GM19372 (cell line): ENCODE results near the gene MYRF.

Experiments used
- ATAC-seq: cut with Tn5 transposase; IDR thresholded peaks from one replicate; pipeline ENCODE4 v1.9.1; 2021; ENCODE audit warnings: mild to moderate bottlenecking, low read depth, moderate library complexity; ENCODE audit not compliant: unreplicated experiment

Gene MYRF

DNA sequence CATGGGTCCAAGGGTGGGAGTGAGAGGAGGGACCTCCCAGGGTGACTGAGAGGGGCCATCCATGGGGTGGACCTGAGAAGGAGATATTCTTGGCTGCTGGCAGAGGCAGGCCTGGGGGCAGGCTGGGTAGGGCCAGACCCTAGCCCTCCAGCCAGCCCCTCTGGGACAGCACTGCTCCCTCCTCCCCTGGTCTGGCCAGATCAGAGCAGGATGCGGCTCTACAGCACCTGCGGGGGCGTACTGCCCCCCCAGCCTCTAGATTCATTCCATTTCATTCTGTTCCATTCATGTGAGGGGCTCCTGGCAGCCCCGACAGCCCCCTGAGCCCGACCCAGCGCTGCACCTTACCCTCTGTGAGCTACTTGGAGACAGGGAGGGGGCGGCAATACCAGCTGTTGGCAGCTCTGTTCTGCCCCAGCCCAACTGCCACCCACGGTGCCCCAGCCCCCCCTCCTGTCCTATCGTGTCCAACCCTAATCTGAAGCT lies 34.3 kb upstream of the MYRF start:
- ATAC-seq = no peak

DNA sequence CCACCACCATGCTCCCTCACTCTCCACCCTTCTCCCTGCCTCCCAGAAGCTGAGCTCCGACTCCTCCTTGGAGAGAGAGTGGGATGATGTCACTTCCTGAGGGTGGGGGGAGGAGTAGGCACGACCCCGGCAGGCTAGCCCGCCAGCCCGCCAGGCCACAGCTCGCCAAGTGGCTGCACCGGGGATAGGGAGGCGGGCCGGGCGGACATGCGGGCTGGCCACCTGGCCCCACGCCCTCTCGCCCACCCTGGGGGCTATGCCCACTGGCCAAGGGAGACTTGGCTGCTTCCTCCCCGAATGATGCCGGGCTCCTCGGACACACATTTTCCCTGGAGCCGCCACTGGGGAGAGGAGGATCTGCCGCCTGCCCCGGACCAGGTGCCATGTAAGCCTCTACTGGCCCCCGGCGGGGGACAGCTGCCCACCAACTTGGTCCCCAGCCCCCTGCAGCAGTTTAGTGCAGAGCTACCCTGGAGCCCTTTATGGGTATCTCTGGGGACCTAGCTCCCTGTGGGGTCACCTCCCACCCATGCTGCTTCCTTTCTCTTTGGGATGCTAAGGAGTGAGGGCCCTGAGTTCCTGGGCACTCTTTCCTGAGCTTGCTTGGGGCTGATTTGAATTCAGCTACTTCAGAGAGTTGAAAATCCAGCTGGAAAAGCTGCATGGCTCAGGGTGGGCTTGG lies 33.7 kb upstream of the MYRF start:
- ATAC-seq = no peak

DNA sequence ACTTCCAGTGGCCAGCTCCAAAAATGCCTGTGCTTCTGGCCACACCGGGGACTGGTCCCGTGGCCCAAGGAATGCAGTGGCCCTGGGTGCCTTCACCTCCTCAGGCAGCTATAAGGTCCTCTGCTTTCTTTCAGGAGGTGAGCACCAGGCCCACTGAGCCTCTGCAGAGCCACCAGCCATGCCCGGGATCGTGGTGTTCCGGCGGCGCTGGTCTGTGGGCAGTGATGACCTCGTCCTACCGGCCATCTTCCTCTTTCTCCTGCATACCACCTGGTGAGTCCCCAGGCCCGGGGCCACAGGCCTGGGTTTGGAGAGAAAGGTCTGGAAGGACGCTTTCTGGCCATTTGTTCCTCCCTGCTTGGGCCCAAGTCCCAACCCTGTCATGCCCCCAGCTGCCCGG lies 32.5 kb upstream of the MYRF start:
- no peak for ATAC-seq

DNA sequence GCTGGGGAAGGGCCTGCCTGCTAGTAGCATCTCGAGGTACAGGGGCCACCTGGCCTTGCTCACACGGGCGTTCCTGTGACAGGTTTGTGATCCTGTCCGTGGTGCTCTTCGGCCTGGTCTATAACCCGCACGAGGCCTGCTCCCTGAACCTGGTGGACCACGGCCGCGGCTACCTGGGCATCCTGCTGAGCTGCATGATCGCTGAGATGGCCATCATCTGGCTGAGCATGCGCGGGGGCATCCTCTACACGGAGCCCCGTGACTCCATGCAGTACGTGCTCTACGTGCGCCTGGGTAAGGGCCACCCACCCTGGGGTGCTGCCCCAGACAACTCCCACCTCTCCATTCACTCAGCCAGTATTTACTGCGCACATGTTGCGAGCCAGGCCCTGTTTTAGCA lies 31.8 kb upstream of the MYRF start:
- ATAC-seq = no peak

DNA sequence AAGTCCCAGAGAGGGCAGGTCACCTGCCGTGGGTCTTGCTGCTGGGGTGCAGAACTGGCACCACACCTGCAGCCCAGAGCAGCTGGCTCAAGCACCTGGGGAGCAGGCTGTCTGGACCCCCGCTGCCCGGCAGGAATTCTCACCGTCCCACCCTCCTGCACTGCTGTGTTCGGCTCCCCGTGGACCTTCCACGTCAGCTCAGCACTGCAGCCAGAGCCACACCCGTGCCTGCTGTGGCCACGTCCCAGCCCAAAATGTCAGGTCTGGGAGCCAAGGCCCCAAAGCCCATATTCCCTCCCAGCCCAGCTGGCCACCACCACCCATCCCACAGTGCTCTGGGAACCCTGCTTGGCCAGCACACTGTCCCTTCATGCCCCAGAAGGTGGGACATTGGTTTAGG lies 28.0 kb upstream of the MYRF start:
- ATAC-seq = no peak

DNA sequence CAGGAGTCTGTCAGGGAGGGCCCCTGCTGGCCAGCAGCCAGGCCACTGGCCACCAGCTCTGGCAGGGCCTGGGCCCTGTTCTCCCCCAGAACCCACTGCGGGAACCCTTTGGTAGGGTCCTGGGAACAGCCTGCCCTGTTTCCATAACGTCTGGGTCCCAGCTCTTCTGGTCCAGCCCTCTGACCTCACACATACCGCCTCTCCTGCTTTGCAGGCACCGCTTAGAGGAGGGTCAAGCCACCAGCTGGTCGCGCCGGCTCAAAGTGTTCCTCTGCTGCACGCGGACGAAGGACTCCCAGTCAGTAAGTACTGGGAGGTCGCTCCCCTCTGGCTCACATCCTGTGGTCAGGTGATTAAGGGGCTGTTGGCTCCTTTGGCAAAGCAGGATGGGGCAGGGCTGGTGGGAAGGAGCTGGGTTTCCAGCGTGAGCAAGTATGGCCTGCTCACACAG lies 26.6 kb upstream of the MYRF start:
- ATAC-seq = no peak

DNA sequence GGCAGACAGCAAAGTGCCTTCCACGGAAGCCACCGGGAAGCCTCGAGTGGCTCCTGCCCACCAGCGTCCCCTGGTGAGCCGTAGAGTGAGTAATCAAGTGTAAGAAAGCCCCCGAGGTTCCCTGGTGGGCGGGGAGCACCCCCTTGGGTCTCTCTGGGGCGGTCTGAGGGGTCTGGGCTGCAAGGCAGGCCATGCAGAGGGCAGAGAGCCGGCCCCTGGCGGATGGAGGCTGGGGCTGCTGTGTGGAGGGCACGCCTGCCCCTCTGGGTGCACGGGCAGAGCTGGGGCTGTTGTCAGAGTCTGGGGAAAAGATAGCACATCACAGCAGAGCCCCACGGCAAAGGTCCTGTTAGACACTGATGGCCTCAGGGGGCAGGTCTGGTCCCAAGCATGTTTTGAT lies 25.7 kb upstream of the MYRF start:
- ATAC-seq = no peak

DNA sequence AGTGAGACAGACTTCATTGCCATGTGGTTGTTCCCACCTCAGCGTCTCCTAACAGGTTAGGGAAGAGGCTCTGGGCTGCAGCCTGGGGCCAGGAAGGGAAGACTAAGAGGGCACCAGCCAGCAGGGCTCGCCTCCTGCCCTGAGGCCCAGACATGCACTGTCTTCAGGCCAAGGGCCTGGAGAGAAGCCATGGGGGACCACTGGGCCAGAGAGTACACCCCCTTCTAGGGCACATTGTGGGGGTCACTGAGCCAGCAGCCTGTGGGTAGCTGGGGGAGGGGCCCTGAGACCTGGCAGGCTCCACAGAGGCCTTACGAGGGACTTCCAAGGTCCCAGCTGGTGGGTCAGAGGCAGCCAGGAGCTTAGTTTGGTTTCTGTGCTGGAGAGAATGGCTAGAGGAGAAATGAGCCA lies 25.0 kb upstream of the MYRF start:
- no peak for ATAC-seq

DNA sequence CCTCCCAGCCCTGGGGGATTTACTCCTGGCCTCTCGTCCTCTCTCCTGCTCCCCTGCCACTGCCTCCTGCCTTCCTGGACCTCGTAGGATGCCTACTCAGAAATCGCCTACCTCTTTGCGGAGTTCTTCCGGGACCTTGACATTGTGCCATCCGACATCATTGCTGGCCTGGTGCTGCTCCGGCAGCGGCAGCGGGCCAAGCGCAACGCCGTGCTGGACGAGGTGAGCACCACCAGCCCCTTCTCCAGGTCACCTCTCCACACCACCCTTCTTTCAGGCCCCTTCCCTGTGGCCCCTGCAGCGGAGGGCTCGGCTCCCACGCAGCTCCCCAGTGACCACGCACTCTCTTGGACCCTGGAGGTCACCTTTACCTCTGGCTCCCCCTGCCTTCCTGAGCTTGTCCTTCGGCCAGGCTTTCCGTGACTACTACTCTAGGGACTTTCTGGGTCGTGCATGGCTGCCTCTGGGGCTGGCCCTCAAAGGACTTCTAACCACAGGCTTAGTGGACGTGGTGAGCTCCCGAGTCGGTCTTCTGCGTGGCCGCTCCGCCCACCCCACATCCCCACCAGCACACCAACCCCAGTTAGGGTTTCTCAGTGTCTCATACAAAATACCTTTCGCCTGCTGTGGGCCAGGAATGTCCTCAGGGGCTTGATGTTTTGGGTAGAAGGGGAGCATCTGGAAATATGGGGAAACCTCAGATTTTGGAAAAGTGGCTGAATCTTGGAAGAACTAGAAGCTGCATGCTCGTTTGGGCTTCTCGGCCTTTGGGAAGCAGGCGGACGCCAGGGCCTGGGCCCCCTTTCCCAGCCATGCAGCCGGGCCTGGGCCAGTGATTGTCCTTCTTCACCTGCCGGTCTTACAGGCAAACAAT lies 24.1 kb upstream of the MYRF start:
- ATAC-seq = no peak

DNA sequence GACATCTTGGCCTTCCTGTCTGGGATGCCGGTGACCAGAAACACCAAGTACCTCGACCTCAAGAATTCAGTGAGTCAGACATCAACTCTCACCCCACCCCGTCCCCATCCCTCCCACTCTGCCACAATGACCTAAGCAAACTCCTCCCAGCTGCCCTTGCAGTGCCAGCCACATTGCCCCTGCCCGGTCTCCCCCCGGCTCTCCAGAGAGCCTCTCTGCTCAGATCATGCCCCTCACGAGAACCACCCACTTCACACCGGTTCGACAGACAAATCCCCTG lies 23.6 kb upstream of the MYRF start:
- ATAC-seq = no peak

DNA sequence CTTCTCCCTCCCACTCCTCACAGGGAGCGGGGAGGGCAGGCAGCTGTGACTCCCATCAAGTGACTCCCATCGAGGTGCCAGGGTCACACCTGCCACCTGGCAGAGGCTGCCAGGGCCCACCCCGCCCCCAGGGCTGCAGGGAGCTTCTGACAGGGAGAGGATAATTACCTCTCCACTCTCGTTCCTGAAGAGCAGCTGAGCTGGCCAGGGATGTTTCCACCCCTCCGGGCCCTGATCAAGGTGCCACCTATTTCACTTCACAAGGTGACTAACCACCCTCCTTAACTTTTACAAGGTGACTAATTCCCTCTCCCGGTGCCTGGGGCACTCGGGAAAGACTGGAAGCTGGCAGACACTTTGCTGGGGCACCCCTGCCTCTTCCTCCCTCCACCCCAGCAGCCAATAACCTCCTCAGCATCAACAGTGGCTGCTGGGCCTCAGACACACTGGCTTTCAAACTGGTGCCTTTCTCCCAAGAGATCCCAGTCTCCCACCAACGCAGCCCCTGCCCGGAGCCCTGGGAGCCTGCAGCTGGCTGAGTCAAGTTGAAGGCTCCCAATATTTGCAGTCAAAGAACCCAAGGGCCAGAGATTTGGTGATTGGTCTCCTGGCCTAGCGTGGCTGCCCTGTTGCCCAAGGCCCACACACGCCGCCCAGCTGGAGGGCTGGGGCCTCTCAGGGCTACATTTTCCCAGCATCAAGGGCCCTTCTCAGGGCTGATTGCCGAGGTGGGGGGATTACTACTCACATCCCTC lies 22.0 kb upstream of the MYRF start:
- ATAC-seq = no peak

DNA sequence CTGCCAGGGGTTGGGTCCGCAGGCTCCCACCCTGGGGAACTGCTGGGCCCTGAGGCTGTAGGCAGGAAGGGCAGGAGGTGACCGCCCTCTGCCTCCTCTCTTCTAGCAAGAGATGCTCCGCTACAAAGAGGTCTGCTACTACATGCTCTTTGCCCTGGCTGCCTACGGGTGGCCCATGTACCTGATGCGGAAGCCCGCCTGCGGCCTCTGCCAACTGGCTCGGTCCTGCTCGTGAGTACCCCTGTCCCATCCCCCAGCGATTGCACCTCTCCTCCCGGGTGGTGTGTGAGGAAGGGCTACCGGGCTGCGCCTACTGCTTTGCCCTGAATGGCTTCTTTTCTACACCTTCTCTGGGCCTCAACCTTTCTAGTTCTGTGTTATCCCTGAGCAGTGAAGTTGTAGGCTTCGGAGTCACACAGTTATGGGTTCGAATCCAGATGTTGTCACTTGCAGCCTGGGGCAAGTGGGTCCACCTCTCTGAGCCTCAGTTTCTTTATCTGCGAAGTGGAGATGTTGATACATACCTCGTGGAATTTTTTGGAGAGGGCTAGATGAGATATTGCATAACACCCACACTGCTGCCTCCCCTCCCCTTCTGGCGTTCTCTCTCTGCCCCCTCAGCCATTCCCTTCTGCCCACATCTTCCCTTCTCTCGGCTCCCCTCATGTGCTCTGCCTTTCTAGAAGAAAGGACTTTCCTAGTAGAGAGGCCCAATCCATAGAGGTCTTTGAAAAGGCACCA lies 21.1 kb upstream of the MYRF start:
- no peak for ATAC-seq

DNA sequence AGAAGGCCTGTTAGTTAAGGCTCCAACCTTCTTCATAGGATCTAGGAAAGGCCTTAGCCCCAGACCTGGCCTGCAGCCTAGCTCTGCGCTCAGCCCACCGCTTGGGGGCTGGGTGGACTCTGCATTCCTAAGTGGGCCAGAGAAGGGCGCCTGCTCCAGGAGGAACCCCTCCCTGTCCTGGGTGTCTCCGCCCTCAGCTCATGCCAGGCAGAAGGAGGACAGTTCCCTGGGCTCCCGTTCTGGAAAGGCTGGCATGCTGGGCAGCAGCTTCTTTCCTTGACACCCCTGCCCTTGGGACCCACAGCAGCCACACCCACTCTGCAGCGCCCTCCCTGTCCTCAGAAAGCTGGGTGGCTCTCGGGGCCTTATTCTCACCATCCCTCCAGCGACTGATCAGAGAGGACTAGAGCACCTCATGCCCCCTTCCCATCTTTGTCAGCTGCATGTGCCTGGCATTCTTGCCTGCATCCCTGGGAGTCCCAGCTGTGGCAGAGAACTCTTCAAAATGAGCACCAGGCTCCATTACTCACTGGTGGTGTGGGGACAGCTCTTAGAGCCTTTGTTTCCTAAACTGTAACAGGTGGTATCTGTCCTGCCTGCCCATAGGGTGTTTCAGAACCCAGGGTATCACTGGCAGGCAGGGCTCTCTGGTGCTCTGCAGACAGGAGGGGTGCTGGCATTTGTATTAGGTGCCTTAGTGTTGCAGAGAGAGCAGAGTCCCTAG lies 20.3 kb upstream of the MYRF start:
- ATAC-seq = no peak

DNA sequence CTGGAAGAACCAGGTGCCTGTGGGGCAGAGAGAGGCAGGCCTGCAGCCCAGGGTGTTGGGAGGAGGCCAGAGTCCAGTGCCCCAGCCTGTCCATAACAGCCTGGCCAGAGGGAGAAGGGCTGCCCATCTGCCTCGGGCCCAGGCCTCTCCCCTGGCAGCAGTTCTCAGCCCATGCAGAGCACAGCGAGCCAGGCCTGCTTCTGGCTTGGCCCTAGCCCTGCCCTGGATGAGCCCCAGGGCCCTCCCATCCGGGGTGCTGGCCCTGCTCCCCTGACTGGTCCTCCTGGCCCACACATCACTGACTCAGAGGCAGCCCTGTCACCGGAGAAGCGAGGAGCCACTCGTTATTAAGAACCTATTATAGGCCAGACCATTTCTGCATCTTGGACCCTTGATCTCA lies 19.7 kb upstream of the MYRF start:
- no peak for ATAC-seq

DNA sequence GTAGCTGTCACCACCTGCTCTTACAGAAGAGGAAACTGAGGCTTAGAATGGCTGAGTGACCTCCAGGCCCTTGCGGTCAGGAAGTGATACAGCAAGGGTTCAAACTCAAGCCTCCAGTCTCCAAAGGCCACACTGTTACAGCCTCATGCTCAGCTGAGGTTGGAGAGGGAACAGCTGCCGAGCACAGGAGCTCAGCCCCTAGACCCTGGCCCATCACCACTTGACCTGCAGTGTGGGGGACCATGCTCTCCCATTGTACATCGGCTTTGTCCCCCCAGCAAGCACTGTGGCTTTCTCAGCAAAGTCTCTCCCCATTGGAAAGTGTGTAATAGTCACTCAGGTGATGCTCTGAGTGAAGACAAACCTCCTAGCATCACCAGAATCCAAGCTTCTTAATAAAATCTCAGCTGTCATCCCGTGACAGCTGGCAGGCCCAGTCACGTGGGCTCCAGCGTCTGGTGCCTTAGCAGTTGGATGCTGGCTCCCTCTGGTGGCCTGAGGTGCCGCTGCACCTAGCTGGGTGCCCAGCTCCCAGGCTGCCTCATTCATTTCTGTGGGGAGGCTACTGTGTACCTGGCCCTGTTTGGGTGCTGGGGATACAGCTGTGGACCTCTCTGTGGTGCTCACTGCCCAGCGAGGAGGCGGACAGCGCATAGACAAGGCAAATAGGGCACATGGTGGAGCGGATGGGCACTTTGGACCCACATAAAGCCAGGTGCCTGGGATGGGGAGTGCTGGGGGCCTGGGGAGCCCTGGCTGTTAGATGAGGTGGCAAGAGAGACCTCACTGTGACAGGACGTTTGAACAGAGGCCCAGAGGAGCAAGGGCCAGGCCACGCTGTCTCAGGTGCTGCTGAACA lies 19.1 kb upstream of the MYRF start:
- no peak for ATAC-seq

DNA sequence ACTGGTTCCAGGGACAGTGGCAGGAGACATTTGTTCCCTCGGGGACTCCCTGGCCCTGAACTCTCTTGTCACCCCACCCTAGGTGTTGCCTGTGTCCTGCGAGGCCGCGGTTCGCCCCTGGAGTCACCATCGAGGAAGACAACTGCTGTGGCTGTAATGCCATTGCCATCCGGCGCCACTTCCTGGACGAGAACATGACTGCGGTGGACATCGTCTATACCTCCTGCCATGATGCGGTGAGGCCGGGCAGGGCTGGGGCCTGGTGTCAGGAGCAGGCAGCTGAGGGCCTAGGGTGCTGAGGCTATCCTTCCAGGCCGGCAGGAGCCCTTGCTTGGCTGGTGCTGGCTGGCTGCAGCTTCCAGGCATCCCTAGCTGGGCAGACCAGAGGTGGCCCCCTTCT lies 17.7 kb upstream of the MYRF start:
- ATAC-seq = no peak

DNA sequence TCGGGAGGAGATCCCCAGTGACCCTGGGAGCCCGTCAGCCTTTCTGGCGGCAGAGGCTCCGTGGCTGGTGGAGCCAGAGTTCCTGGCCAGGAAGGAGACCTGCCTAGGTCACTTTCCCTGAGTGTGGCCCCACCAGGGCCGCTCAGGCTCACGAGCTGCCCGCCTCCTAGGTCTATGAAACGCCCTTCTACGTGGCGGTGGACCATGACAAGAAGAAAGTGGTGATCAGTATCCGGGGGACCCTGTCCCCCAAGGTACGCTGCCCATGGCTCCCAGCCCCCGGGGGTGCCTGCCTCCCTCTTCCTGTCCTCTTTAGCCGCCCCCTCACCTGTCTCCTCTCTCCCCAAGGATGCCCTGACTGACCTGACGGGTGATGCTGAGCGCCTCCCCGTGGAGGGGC lies 17.0 kb upstream of the MYRF start:
- no peak for ATAC-seq

DNA sequence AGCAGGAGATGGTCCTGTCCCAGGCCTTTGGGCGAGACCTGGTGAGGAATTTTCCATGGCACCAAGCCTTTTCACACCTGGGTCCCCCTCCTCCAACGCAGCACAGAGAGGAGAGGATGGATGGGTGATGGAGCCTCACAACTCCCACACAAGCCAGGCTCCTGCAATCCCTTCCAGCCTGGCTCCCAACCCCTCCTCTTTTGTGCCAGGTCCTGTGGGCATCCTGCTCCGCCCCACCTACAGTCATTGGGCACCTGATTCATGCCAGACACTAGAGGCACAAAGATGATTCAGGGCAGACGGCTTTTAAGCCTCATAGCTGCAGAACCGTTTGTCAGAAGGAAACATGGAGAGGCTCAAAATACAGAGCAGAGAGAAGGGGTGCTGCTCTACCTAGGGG lies 16.1 kb upstream of the MYRF start:
- ATAC-seq = no peak

DNA sequence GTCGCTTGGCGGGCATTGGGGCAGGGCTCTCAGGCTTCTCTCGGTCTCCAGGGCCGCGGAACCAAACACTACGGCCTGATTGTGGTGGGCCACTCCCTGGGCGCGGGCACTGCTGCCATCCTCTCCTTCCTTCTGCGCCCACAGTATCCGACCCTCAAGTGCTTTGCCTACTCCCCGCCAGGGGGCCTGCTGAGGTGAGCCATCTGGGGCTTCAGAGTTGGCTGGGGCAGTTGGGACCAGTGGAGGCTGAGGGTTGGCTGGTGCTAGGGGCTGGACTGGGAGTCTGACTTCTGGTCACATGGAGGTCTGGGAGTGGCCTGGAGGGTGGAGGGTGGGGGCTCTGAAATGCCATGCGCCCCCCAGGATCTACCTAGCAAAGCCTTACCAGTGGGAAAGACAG lies 15.3 kb upstream of the MYRF start:
- ATAC-seq = no peak
